Measurements from ENCODE around the gene FGFR1OP2.
A peak's percentile ranks its signal among the peaks of the same experiment; 100 is the strongest.
"Not testable (repeated sequence)": the region's sequence is repeated elsewhere in the genome, so short reads cannot be mapped to it uniquely, and the experiment has no call there.

FGFR1OP2 gene

GRCh38 chr12:26937863-26938700, at the start of gene FGFR1OP2, which contains the start of gene INTS13:
TSS of gene FGFR1OP2 (plus strand) at chr12:26938470. CDS start at chr12:26954159, 15,689 bp downstream.
TSS of gene INTS13 (minus strand) at chr12:26937981. CDS start at chr12:26936803, 1,178 bp downstream.
- peak; percentile 99 for DNase-seq (ENCODE audit: low read depth)

GRCh38 chr12:26890784-26891183, 47.5 kb upstream of the FGFR1OP2 start:
- DNase-seq (ENCODE audit: low read depth) = no peak

GRCh38 chr12:26891704-26892103, 46.6 kb upstream of the FGFR1OP2 start:
- DNase-seq (ENCODE audit: low read depth) = no peak

- no peak for DNase-seq (ENCODE audit: low read depth)
These were observed 42.6 kb upstream of the FGFR1OP2 start for GRCh38 chr12:26895672-26896071.

GRCh38 chr12:26896913-26897312, 41.4 kb upstream of the FGFR1OP2 start:
- no peak for DNase-seq (ENCODE audit: low read depth)

GRCh38 chr12:26903396-26903795, 34.9 kb upstream of the FGFR1OP2 start:
- DNase-seq (ENCODE audit: low read depth) = not testable (repeated sequence)

GRCh38 chr12:26906024-26906423, 32.2 kb upstream of the FGFR1OP2 start:
- no peak for DNase-seq (ENCODE audit: low read depth)

GRCh38 chr12:26906704-26907103, 31.6 kb upstream of the FGFR1OP2 start:
- DNase-seq (ENCODE audit: low read depth) = no peak

GRCh38 chr12:26918321-26919215, 19.7 kb upstream of the FGFR1OP2 start:
- DNase-seq (ENCODE audit: low read depth) = no peak

- no peak for DNase-seq (ENCODE audit: low read depth)
These were observed 19.1 kb upstream of the FGFR1OP2 start for GRCh38 chr12:26919216-26919555.

GRCh38 chr12:26921886-26922285, 16.4 kb upstream of the FGFR1OP2 start:
- DNase-seq (ENCODE audit: low read depth) = no peak

GRCh38 chr12:26928661-26929060, 9.6 kb upstream of the FGFR1OP2 start:
- DNase-seq (ENCODE audit: low read depth) = no peak

- DNase-seq (ENCODE audit: low read depth) = no peak
These were observed 8.7 kb upstream of the FGFR1OP2 start for GRCh38 chr12:26929590-26929989.

- no peak for DNase-seq (ENCODE audit: low read depth)
These were observed 2.5 kb upstream of the FGFR1OP2 start for GRCh38 chr12:26935636-26936378.

- DNase-seq (ENCODE audit: low read depth) = no peak
These were observed 1.5 kb upstream of the FGFR1OP2 start for GRCh38 chr12:26936559-26937442.

GRCh38 chr12:26937443-26937862, 817 bp upstream of the FGFR1OP2 start:
- no peak for DNase-seq (ENCODE audit: low read depth)

GRCh38 chr12:26938701-26939062, 412 bp downstream of the FGFR1OP2 start:
- DNase-seq (ENCODE audit: low read depth) = no peak

GRCh38 chr12:26939192-26939832, 1.0 kb downstream of the FGFR1OP2 start:
- no peak for DNase-seq (ENCODE audit: low read depth)

GRCh38 chr12:26939953-26940352, 1.7 kb downstream of the FGFR1OP2 start:
- DNase-seq (ENCODE audit: low read depth) = no peak

- no peak for DNase-seq (ENCODE audit: low read depth)
These were observed 2.4 kb downstream of the FGFR1OP2 start for GRCh38 chr12:26940516-26941214.

All from stromal cell of bone marrow (primary cell).